GM10248 (cell line): ENCODE measurements around the gene THUMPD2.
A peak's percentile ranks its signal among the peaks of the same experiment; 100 is the strongest.
"Not testable (repeated sequence)": the region's sequence is repeated elsewhere in the genome, so short reads cannot be mapped to it uniquely, and the experiment has no call there.

Experiments
- CTCF ChIA-PET: fragments of 300-600 bp; sonication (Branson Sonifier 250); formaldehyde crosslinking; extraction: SDS; loops from one replicate; lab custom pipeline; 2021; ENCODE audit warnings: antibody characterized with exemption; lab: Yijun Ruan, JAX
- POLR2A ChIA-PET: fragments of 350-650 bp; sonication (Branson Sonifier 250); formaldehyde crosslinking; extraction: SDS; loops from one replicate; lab custom pipeline; 2020; ENCODE audit warnings: antibody characterized with exemption; lab: Yijun Ruan, JAX
- DNase-seq: peaks from one replicate; pipeline ENCODE4 v3.0.0; 2012; ENCODE audit errors: extremely low spot score
- TF ChIP-seq, protein P1 (sequence below): IDR thresholded peaks from 2 replicates; pipeline ENCODE4 v1.5.1; 2012; ENCODE audit warnings: mild to moderate bottlenecking, low read depth; ENCODE audit errors: extremely low read depth, missing control alignments, control extremely low read depth

THUMPD2 gene

DNA sequence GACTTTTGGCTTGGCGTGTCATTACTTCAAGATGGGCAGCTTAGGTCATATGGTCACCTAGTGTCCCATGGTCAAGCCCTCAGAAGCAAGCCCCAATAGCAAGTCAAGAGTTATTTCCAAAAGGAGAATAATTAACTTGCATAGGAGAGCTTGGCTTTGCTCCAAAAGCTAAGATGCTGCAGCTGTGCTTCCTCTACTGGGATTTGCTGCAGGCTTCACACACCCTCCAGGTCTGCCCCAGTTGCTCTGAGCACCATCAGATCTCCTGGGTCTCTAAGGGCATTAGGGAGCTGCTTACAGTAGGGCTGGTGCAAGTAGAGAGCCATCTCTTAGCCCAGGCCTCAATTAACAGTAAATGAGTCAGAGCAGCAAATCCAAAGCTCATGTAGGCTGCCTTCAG lies 46.6 kb downstream of the THUMPD2 start:
- TF ChIP-seq, protein P1, sequence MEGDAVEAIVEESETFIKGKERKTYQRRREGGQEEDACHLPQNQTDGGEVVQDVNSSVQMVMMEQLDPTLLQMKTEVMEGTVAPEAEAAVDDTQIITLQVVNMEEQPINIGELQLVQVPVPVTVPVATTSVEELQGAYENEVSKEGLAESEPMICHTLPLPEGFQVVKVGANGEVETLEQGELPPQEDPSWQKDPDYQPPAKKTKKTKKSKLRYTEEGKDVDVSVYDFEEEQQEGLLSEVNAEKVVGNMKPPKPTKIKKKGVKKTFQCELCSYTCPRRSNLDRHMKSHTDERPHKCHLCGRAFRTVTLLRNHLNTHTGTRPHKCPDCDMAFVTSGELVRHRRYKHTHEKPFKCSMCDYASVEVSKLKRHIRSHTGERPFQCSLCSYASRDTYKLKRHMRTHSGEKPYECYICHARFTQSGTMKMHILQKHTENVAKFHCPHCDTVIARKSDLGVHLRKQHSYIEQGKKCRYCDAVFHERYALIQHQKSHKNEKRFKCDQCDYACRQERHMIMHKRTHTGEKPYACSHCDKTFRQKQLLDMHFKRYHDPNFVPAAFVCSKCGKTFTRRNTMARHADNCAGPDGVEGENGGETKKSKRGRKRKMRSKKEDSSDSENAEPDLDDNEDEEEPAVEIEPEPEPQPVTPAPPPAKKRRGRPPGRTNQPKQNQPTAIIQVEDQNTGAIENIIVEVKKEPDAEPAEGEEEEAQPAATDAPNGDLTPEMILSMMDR: no peak
- ChIA-PET CTCF (interaction anchor here (1.2 to 11.7 kb wide), 7 partner anchors 14 to 693 kb away, joined by 3 to 193 read pairs (median 3); no protein-coding TSS in a partner anchor), POLR2A (no interaction called here)
- no peak for DNase-seq

DNA sequence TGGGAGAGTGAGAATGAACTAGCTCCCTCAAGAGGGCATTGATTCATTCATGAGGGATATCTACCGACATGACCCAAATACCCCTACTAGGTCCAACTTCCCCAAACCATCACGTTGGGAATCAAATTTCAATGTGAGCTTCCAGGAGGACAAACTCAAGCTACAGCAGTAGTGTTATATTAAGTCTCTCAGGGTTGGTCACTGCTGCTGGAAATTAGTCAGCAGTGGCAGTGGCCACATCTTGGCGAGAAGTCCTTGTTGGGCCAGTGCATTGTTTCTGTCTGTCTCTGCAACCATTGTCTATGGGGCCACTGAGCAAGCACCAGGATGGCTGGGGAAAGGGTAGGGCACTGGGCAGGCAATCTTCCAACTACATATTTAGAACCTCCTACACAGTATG lies 47.5 kb downstream of the THUMPD2 start:
- ChIA-PET POLR2A (no interaction called here), CTCF (interaction anchor here (0.5 to 11.7 kb wide), 10 partner anchors 15 to 784 kb away, joined by 3 to 193 read pairs (median 9); no protein-coding TSS in a partner anchor)
- no peak for DNase-seq
- TF ChIP-seq, protein P1: no peak

DNA sequence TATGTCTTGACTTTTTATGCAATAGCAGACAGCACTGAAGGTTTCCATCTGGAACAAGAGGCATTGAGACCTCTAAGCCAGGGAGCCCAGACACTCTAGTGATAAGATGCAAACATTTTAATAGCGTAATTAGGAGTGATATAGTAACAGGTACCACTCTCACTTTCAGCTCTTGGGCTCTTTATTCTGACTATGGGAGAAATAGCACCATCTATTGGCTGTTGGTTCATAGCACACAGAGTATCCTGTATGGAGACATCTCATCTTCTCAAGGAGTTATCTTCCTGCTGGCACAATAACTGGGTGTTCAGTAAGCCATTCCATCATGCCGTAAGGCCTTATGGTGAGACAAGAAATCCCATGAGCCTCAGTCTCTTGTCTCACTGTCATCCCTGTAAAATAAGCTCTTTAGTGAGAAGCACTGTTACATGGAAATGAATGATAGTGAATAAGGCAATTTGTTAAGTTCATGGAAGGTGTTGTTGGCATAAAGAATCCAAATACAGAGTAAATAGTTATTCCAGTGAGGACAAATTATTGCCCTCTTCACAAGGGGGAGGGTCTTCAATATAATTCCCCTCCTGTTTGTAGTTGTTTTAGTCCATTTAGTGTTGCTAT lies 48.3 kb downstream of the THUMPD2 start:
- TF ChIP-seq, protein P1: peak; percentile 59
- POLR2A ChIA-PET: no interaction called here
- peak; percentile 35 for DNase-seq
- CTCF ChIA-PET: interaction anchor here (0.5 to 11.7 kb wide), 23 partner anchors 14 to 783 kb away, joined by 3 to 193 read pairs (median 3); no protein-coding TSS in a partner anchor

GRCh38 chr2:39730276-39730675 lies 48.8 kb downstream of the THUMPD2 start:
- ChIA-PET CTCF (interaction anchor here (0.9 to 11.7 kb wide), 27 partner anchors 13 to 783 kb away, joined by 3 to 193 read pairs (median 4); no protein-coding TSS in a partner anchor), POLR2A (no interaction called here)
- no peak for DNase-seq
- TF ChIP-seq, protein P1: no peak

DNA sequence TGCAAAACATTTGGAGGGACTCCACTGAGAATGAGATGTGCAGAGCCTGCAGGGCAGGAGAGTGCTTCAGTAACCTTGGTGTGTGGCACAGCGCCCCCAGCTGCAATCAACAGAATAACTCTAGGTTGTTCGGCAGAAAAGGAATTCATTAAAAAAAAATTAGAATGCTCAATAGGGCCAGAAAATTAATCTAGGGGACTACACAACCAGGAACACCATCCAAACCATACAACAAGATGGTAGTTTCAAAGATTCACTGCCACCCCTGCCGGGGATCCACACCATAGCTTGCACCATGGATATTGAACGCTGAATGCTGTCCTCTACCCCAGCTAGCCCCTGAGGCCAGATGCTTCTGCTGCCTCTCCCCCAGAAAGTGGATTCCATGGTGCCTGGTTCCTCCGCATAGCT lies 50.1 kb downstream of the THUMPD2 start:
- peak; percentile 34 for DNase-seq
- CTCF ChIA-PET: interaction anchor here (0.7 to 11.7 kb wide), 19 partner anchors 12 to 499 kb away, joined by 3 to 193 read pairs (median 4); no protein-coding TSS in a partner anchor

DNA sequence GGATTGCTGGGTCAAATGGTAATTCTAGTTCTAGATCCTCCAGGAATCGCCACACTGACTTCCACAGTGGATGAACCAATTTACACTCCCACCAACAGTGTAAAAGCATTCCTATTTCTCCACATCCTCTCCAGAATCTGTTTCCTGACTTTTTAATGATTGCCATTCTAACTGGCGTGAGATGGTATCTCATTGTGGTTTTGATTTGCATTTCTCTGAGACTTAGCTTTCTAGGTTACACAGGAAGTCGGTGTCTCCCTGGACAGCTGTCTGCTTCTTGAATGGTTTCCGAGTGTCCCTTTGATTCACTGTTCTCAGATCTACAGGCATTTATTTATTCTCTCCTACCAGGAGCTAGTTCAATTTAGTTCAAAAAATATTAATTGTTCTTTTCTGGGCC lies 51.0 kb downstream of the THUMPD2 start:
- POLR2A ChIA-PET, DNase-seq: not testable (repeated sequence)
- CTCF ChIA-PET: interaction anchor here (1.2 to 11.7 kb wide), 5 partner anchors 11 to 349 kb away, joined by 3 to 193 read pairs (median 38); no protein-coding TSS in a partner anchor

More for the DNA sequence above, 50.1 kb downstream of the THUMPD2 start:
- POLR2A ChIA-PET: no interaction called here
- TF ChIP-seq, protein P1: peak; percentile 52

GRCh38 chr2:39725401-39725800 lies 53.7 kb downstream of the THUMPD2 start:
- TF ChIP-seq, protein P1: no peak
- ChIA-PET POLR2A (no interaction called here), CTCF (interaction anchor here (0.7 to 11.7 kb wide), 2 partner anchors 10 to 21 kb away, joined by 3 to 193 read pairs; no protein-coding TSS in a partner anchor)
- no peak for DNase-seq
